Activated naive CD8-positive, alpha-beta T cell treated with anti-CD3 and anti-CD28 coated beads for 36 hours (primary cell): Measurements from ENCODE around the gene SLC35F1. TPM values are rescaled to one million over a fixed set of nuclear protein-coding genes. Genes with fewer than 3 reads are reported as not detected.

ENCODE experiments used
- DNase-seq: peaks from one replicate; pipeline ENCODE4 v3.0.0; 2021
- H3K27ac Mint-ChIP-seq: one replicate; pipeline ENCODE4 v1.8.0; 2022; ENCODE audit warnings: mild to moderate bottlenecking, moderate library complexity, mixed read lengths
- H3K27me3 Mint-ChIP-seq: one replicate; pipeline ENCODE4 v1.8.0; 2022; ENCODE audit warnings: mild to moderate bottlenecking, mixed read lengths
- H3K36me3 Mint-ChIP-seq: one replicate; pipeline ENCODE4 v1.8.0; 2021; ENCODE audit warnings: mild to moderate bottlenecking, mixed read lengths
- H3K4me1 Mint-ChIP-seq: one replicate; pipeline ENCODE4 v1.8.0; 2021; ENCODE audit warnings: mixed read lengths
- H3K4me3 Mint-ChIP-seq: one replicate; pipeline ENCODE4 v1.8.0; 2022; ENCODE audit warnings: mild to moderate bottlenecking, moderate library complexity, mixed read lengths
- H3K9me3 Mint-ChIP-seq: one replicate; pipeline ENCODE4 v1.8.0; 2022; ENCODE audit warnings: mixed read lengths
- total RNA-seq, 2 experiments: library from RNA; stranded (reverse); gene quantifications; one replicate each; pipeline ENCODE4 v1.2.3, GENCODE V29; 2021

The SLC35F1 gene
- total RNA-seq, 2 experiments from 2014 or later, result 0.08 TPM

DNA sequence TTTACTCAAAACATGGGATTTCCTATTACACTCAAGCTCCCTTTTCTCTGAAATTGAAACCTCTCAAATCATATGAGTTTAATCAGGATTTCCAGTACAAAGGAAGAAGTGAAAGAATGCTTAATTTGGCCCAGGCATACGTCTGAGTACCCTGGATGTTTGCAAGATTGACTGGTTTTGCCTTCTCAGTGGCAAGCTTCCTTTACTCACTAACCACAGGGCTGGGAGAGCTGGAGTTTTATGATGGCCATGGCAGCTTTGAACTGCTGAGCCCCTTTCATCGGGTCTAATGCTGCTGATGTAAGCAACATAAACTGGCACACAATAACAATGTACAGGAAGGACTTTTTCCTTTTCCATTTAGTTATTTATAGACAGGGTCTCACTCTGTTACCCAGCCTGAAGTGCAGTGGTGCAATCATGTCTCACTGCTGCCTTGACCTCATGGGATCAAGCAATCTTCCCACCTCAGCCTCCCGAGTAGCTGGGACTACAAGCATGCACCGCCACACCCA is 194.8 kb downstream of the SLC35F1 start:
- no peaks in the 10 kb centered on the region for H3K36me3 Mint-ChIP-seq
- no peaks in the 10 kb centered on the region for H3K27me3 Mint-ChIP-seq
- DNase-seq, result no peak
- H3K4me1 Mint-ChIP-seq, result no peaks in the 10 kb centered on the region
- no peak overlapping the region for H3K27ac Mint-ChIP-seq
- no peaks in the 10 kb centered on the region for H3K9me3 Mint-ChIP-seq
- no peak overlapping the region for H3K4me3 Mint-ChIP-seq

- Mint-ChIP-seq H3K36me3 (no peaks in the 10 kb centered on the region), H3K4me3 (no peak overlapping the region), H3K4me1 (no peaks in the 10 kb centered on the region), H3K9me3 (no peaks in the 10 kb centered on the region), H3K27ac (no peak overlapping the region), H3K27me3 (no peaks in the 10 kb centered on the region)
- DNase-seq, result no peak
Measured at GRCh38 chr6:118102401-118102800, 195.3 kb downstream of the SLC35F1 start.

DNA sequence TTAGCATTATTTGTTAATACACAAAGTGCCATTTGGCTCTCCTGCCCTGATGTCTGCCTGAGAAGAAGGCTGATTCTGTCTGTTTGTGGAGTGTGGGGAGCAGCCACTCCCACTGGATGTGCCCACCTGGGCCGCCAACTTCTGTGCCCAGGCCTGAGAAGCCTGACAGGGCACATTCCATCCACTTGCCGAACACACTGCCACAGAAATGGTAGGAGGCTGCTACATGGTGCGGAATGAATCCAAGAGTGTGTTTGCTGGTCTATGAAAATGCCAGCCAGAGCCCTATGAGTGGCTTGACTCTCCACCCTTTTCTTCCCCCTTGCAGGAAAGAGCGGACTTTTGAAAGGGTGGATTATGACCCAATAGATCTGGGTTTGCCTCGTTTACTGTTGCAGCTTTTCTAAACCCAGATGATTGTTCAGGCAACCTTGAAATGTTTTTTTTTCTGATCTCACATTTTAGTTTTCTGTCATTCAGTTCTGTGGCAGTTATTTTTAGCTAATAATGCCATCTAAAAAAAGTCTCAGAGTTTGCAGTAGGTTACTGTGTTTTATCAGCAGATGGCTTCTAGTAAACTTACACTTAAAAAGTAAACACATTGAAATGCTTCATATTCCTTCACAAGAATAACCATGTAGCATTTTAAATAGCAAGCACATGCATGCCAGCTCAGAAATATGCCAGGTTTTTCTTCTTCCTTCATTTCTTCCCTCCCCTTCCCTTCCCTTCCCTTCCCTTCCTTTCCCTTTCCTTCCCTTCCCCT is 196.5 kb downstream of the SLC35F1 start:
- H3K9me3 Mint-ChIP-seq, result no peaks in the 10 kb centered on the region
- H3K4me1 Mint-ChIP-seq, result no peaks in the 10 kb centered on the region
- H3K4me3 Mint-ChIP-seq, result no peak overlapping the region
- no peaks in the 10 kb centered on the region for H3K36me3 Mint-ChIP-seq
- no peak overlapping the region for H3K27ac Mint-ChIP-seq
- H3K27me3 Mint-ChIP-seq, result peaks cover under 1% of the 10 kb centered on the region
- DNase-seq, result no peak

- H3K36me3 Mint-ChIP-seq, result no peaks in the 10 kb centered on the region
- DNase-seq, result no peak
- H3K9me3 Mint-ChIP-seq, result peaks cover 1% of the 10 kb centered on the region
- H3K4me3 Mint-ChIP-seq, result no peak overlapping the region
- H3K4me1 Mint-ChIP-seq, result peaks cover 2% of the 10 kb centered on the region
- peaks cover 6% of the 10 kb centered on the region for H3K27me3 Mint-ChIP-seq
- H3K27ac Mint-ChIP-seq, result no peak overlapping the region
Measured at GRCh38 chr6:118122161-118122725, 215.2 kb downstream of the SLC35F1 start.

- no peaks in the 10 kb centered on the region for H3K36me3 Mint-ChIP-seq
- peaks cover 2% of the 10 kb centered on the region for H3K4me1 Mint-ChIP-seq
- peaks cover 1% of the 10 kb centered on the region for H3K9me3 Mint-ChIP-seq
- peaks cover 6% of the 10 kb centered on the region for H3K27me3 Mint-ChIP-seq
- H3K27ac Mint-ChIP-seq, result no peak overlapping the region
- H3K4me3 Mint-ChIP-seq, result no peak overlapping the region
- DNase-seq, result no peak
Measured at GRCh38 chr6:118122801-118123200, 215.7 kb downstream of the SLC35F1 start.

- no peak for DNase-seq
- no peaks in the 10 kb centered on the region for H3K36me3 Mint-ChIP-seq
Measured at GRCh38 chr6:118123503-118124037, 216.5 kb downstream of the SLC35F1 start.

GRCh38 chr6:118124851-118125250 is 217.8 kb downstream of the SLC35F1 start:
- peaks cover 4% of the 10 kb centered on the region for H3K27me3 Mint-ChIP-seq
- H3K4me1 Mint-ChIP-seq, result peaks cover 2% of the 10 kb centered on the region
- DNase-seq, result no peak
- peaks cover 1% of the 10 kb centered on the region for H3K9me3 Mint-ChIP-seq
- H3K36me3 Mint-ChIP-seq, result no peaks in the 10 kb centered on the region
- H3K27ac Mint-ChIP-seq, result no peak overlapping the region
- H3K4me3 Mint-ChIP-seq, result no peak overlapping the region

More at GRCh38 chr6:118123503-118124037, 216.5 kb downstream of the SLC35F1 start:
- Mint-ChIP-seq H3K4me3 (no peak overlapping the region), H3K4me1 (peaks cover 2% of the 10 kb centered on the region), H3K9me3 (peaks cover 1% of the 10 kb centered on the region), H3K27ac (no peak overlapping the region), H3K27me3 (peaks cover 5% of the 10 kb centered on the region)

GRCh38 chr6:118128755-118129154 is 221.7 kb downstream of the SLC35F1 start:
- no peak overlapping the region for H3K4me3 Mint-ChIP-seq
- DNase-seq, result no peak
- H3K9me3 Mint-ChIP-seq, result no peaks in the 10 kb centered on the region
- H3K27me3 Mint-ChIP-seq, result peaks cover 13% of the 10 kb centered on the region
- H3K36me3 Mint-ChIP-seq, result no peaks in the 10 kb centered on the region
- no peak overlapping the region for H3K27ac Mint-ChIP-seq
- no peaks in the 10 kb centered on the region for H3K4me1 Mint-ChIP-seq

GRCh38 chr6:118134206-118134605 is 227.1 kb downstream of the SLC35F1 start:
- DNase-seq, result no peak
- peaks cover 13% of the 10 kb centered on the region for H3K27me3 Mint-ChIP-seq
- no peaks in the 10 kb centered on the region for H3K4me1 Mint-ChIP-seq
- H3K4me3 Mint-ChIP-seq, result no peak overlapping the region
- no peaks in the 10 kb centered on the region for H3K9me3 Mint-ChIP-seq
- H3K36me3 Mint-ChIP-seq, result no peaks in the 10 kb centered on the region
- no peak overlapping the region for H3K27ac Mint-ChIP-seq

- no peak for DNase-seq
- Mint-ChIP-seq H3K27me3 (peaks cover 13% of the 10 kb centered on the region), H3K4me3 (no peak overlapping the region), H3K4me1 (no peaks in the 10 kb centered on the region), H3K9me3 (no peaks in the 10 kb centered on the region), H3K36me3 (no peaks in the 10 kb centered on the region), H3K27ac (no peak overlapping the region)
Measured at GRCh38 chr6:118134736-118135135, 227.7 kb downstream of the SLC35F1 start.

- Mint-ChIP-seq H3K4me1 (no peaks in the 10 kb centered on the region), H3K4me3 (no peak overlapping the region), H3K9me3 (no peaks in the 10 kb centered on the region), H3K27me3 (peaks cover 13% of the 10 kb centered on the region), H3K27ac (no peak overlapping the region), H3K36me3 (no peaks in the 10 kb centered on the region)
- no peak for DNase-seq
Measured at GRCh38 chr6:118135371-118135770, 228.3 kb downstream of the SLC35F1 start.

DNA sequence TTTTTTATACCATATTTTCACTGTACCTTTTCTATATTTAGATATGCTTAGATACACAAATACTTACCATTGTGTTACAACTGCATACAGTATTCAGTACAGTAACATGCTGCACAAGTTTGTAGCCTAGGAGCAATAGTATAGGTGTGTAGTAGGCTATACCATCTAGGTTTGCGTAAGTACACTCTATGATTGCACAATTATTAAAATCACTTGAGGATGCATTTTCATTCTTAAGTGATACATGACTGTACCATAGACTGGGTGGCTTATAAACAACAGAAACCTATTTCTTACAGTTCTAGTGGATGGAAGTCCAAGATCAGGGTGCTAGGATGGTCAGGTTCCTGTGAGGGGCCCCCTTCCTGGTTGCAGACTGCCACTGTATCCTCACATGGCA is 234.1 kb downstream of the SLC35F1 start:
- Mint-ChIP-seq H3K27ac (no peak overlapping the region), H3K4me1 (no peaks in the 10 kb centered on the region), H3K36me3 (no peaks in the 10 kb centered on the region), H3K4me3 (no peak overlapping the region), H3K27me3 (peaks cover 11% of the 10 kb centered on the region), H3K9me3 (no peaks in the 10 kb centered on the region)
- no peak for DNase-seq

- Mint-ChIP-seq H3K27ac (no peak overlapping the region), H3K4me1 (no peaks in the 10 kb centered on the region), H3K4me3 (no peak overlapping the region)
Measured at GRCh38 chr6:118146584-118146983, 239.5 kb downstream of the SLC35F1 start.

DNA sequence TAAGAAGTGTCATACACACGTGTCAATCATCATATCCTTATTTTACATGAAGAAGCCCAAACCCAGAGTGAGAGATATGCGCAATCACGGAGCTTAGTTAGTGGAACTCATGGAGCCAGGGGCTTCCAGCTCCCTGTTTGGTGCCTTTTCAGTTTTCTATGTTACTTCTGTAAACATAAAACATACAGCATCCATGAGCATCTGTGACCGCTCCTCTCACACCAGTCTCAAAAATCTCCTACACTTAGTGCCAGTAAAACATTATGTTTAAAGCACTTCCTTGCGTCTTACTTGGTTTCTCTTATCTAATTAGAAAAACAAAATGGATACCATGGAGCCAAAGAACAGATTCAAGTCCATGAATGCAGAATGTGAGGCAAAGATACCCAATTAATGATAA is 240.4 kb downstream of the SLC35F1 start:
- Mint-ChIP-seq H3K9me3 (no peaks in the 10 kb centered on the region), H3K27me3 (peaks cover 13% of the 10 kb centered on the region), H3K36me3 (no peaks in the 10 kb centered on the region), H3K4me1 (no peaks in the 10 kb centered on the region), H3K4me3 (no peak overlapping the region), H3K27ac (no peak overlapping the region)
- no peak for DNase-seq

More at GRCh38 chr6:118146584-118146983, 239.5 kb downstream of the SLC35F1 start:
- DNase-seq, result no peak
- no peaks in the 10 kb centered on the region for H3K36me3 Mint-ChIP-seq
- peaks cover 13% of the 10 kb centered on the region for H3K27me3 Mint-ChIP-seq
- no peaks in the 10 kb centered on the region for H3K9me3 Mint-ChIP-seq

DNA sequence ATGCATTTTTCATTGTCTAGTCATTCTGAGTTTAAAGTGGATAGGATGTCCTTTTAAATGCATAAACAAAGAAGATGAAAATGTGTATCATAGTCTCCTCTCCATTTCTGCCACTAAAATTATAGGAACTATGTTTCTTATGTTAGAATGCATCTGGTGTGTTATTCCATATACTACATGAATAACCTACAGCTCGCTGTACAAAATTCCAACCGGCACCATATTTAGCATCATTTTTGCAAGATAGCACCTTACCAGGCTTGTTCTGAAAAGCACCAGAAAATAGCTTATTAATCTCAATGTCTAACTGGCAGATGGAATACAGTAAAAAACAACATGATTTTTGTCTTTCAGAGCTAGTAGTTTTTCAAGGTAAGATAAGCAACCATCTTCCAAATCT is 241.5 kb downstream of the SLC35F1 start:
- Mint-ChIP-seq H3K4me3 (no peak overlapping the region), H3K27ac (no peak overlapping the region)
- DNase-seq, result no peak

More for the DNA sequence above, 241.5 kb downstream of the SLC35F1 start:
- H3K4me1 Mint-ChIP-seq, result no peaks in the 10 kb centered on the region
- H3K36me3 Mint-ChIP-seq, result no peaks in the 10 kb centered on the region
- peaks cover 13% of the 10 kb centered on the region for H3K27me3 Mint-ChIP-seq
- no peaks in the 10 kb centered on the region for H3K9me3 Mint-ChIP-seq
